DOHH2 (cell line): ENCODE measurements around the gene MBTPS1.

Source experiments
- H3F3A ChIP-seq: fragments of 200-600 bp; sonication (generic), shearing (Covaris generic); 2 replicates; pipeline ENCODE4 v1.6.0; 2016; ENCODE audit warnings: antibody characterized with exemption, mild to moderate bottlenecking; ENCODE audit not compliant: control insufficient read depth, insufficient read depth
- H3K27ac ChIP-seq: fragments of 200-600 bp; sonication (generic); 2 replicates; pipeline ENCODE4 v1.5.1; 2014; ENCODE audit warnings: low read depth, mild to moderate bottlenecking, low read length, moderate library complexity
- H3K27me3 ChIP-seq: fragments of 200-600 bp; sonication (generic); 2 replicates; pipeline ENCODE4 v1.6.1; 2014; ENCODE audit warnings: mild to moderate bottlenecking, low read length, mixed read lengths; ENCODE audit not compliant: control insufficient read depth
- H3K36me3 ChIP-seq: fragments of 200-600 bp; sonication (generic); 2 replicates; pipeline ENCODE4 v1.6.1; 2014; ENCODE audit warnings: mild to moderate bottlenecking, low read length, moderate library complexity, mixed read lengths; ENCODE audit not compliant: control insufficient read depth
- H3K4me1 ChIP-seq: fragments of 200-600 bp; sonication (generic); 2 replicates; pipeline ENCODE4 v1.6.1; 2014; ENCODE audit warnings: mild to moderate bottlenecking, low read length, mixed read lengths; ENCODE audit not compliant: control insufficient read depth
- H3K4me2 ChIP-seq: fragments of 200-600 bp; sonication (generic); 2 replicates; pipeline ENCODE4 v1.6.0; 2014; ENCODE audit warnings: mild to moderate bottlenecking, low read length, moderate library complexity
- H3K4me3 ChIP-seq: fragments of 200-600 bp; sonication (generic); 2 replicates; pipeline ENCODE4 v1.5.1; 2014; ENCODE audit warnings: mild to moderate bottlenecking, low read length, mixed read lengths
- H3K79me2 ChIP-seq: fragments of 200-600 bp; sonication (generic); 2 replicates; pipeline ENCODE4 v1.6.1; 2014; ENCODE audit warnings: mild to moderate bottlenecking, low read length, mixed read lengths; ENCODE audit not compliant: control insufficient read depth
- H3K9me2 ChIP-seq: fragments of 200-600 bp; sonication (generic); replicated peaks from 2 replicates; pipeline ENCODE4 v1.6.1; 2014; ENCODE audit warnings: mild to moderate bottlenecking, low read length, mixed read lengths; ENCODE audit not compliant: control insufficient read depth
- H3K9me3 ChIP-seq: fragments of 200-600 bp; sonication (generic); 2 replicates; pipeline ENCODE4 v1.6.1; 2014; ENCODE audit warnings: antibody characterized with exemption, low read length, mixed read lengths; ENCODE audit not compliant: control insufficient read depth, insufficient read depth
- H4K20me1 ChIP-seq: fragments of 200-600 bp; sonication (generic); 2 replicates; pipeline ENCODE4 v1.6.0; 2014; ENCODE audit warnings: low read depth, mild to moderate bottlenecking, antibody characterized with exemption, low read length, moderate library complexity; ENCODE audit not compliant: control insufficient read depth, insufficient read depth
- EZH2phosphoT487 ChIP-seq: fragments of 200-600 bp; sonication (generic); IDR thresholded peaks from 2 replicates; pipeline ENCODE4 v1.6.1; 2017; ENCODE audit warnings: borderline replicate concordance, mild to moderate bottlenecking, antibody characterized with exemption, low read length, moderate library complexity, mixed read lengths
- TF ChIP-seq, protein P1 (sequence below): fragments of 200-600 bp; sonication (generic); IDR thresholded peaks from one replicate; pipeline ENCODE4 v1.5.1; 2014; ENCODE audit warnings: antibody characterized with exemption, mild to moderate bottlenecking, low read depth, low read length; ENCODE audit not compliant: poor library complexity, severe bottlenecking

Gene MBTPS1

DNA sequence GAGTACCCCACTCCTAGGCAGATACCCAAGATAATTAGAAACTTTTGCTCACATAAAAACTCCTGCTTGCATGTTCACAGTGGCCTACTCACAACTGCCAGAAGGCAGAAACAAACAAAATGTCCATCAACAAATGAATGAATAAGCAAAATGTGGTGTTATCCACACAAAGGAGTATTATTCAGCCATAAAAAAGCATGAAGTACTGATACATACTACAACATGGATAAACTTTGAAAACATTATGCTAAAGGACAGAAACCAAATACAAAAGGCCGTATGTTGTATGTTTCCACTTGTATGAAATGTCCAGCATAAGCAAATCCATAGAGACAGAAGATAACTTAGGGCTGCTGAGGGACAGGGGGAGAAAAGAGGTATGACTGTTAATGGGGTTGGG is 26.3 kb upstream of the MBTPS1 start:
- Histone ChIP-seq H3K36me3 (no peaks in the 10 kb centered on the region), H3F3A (no peaks in the 10 kb centered on the region), H3K27me3 (peaks cover 4% of the 10 kb centered on the region; the same call in 1 of the 2 replicates), H4K20me1 (peaks cover 5% of the 10 kb centered on the region; the same call in 1 of the 2 replicates), H3K4me2 (no peak overlapping the region), H3K27ac (no peak overlapping the region), H3K4me1 (peaks cover 18% of the 10 kb centered on the region), H3K4me3 (no peak overlapping the region), H3K9me2 (no peaks in the 10 kb centered on the region), H3K79me2 (peaks cover 41% of the 10 kb centered on the region), H3K9me3 (no peaks in the 10 kb centered on the region)
- no peak for TF ChIP-seq EZH2phosphoT487
- TF ChIP-seq, protein P1, sequence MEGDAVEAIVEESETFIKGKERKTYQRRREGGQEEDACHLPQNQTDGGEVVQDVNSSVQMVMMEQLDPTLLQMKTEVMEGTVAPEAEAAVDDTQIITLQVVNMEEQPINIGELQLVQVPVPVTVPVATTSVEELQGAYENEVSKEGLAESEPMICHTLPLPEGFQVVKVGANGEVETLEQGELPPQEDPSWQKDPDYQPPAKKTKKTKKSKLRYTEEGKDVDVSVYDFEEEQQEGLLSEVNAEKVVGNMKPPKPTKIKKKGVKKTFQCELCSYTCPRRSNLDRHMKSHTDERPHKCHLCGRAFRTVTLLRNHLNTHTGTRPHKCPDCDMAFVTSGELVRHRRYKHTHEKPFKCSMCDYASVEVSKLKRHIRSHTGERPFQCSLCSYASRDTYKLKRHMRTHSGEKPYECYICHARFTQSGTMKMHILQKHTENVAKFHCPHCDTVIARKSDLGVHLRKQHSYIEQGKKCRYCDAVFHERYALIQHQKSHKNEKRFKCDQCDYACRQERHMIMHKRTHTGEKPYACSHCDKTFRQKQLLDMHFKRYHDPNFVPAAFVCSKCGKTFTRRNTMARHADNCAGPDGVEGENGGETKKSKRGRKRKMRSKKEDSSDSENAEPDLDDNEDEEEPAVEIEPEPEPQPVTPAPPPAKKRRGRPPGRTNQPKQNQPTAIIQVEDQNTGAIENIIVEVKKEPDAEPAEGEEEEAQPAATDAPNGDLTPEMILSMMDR, result no peak

DNA sequence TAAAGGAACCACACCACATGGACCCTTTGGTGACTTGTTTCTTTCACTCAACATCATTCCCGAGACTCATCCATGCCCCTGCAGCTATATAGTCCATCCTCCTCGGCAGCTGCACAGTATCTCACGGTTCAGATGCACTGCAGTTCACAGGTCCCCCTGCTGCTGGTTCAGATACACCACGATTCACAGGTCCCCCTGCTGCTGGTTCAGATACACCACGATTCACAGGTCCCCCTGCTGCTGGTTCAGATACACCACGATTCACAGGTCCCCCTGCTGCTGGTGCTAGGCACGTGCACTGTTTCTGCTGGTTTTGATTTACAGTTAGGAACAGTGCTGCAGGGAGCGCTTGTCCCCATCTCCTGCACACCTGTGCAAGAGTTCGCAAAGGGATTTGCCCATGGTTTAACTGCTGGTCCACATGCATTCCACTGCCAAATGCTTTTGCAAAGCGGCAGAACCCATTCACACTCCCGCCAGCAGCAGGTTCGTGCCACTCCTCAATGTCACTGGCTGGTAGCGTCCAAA is 24.5 kb upstream of the MBTPS1 start:
- Histone ChIP-seq H3K9me2 (no peaks in the 10 kb centered on the region), H3K9me3 (no peaks in the 10 kb centered on the region), H4K20me1 (peaks cover 5% of the 10 kb centered on the region; the same call in 1 of the 2 replicates), H3K4me1 (peaks cover 18% of the 10 kb centered on the region), H3K79me2 (peaks cover 57% of the 10 kb centered on the region), H3K27ac (no peak overlapping the region), H3K4me3 (no peak overlapping the region), H3F3A (no peaks in the 10 kb centered on the region), H3K4me2 (no peak overlapping the region), H3K36me3 (no peaks in the 10 kb centered on the region), H3K27me3 (peaks cover 3% of the 10 kb centered on the region; the same call in 1 of the 2 replicates)
- TF ChIP-seq, protein P1, result peak; percentile 63
- TF ChIP-seq EZH2phosphoT487, result no peak

DNA sequence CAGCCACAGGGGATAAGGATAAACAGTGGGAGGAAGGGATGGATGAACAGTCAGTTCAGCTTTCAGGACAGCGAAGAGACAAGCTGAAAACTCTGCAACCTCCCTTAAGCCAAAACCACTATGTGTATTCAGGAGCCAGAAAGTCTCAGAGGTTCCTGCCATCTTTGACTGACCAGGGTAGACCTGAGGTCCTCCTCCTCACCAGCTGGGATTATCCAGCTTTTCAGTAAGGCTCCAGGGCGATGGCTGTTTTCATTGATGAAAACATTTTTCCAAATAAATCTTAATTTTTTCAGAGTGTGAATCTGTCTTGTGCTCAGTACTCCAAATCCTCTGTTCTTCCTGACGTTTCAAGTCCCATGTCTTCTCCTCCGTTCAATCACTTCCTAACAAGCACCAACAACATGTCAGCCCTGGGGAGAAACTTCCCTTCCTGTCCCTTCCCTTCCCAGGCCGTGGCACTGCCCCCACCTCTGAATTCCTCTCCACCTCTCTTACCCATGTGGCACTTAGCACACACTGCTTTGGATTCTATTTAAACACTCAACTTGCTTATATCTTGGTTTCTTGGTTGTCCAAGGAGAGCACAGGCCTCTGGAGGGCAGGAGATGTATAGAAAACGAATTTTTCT is 23.0 kb upstream of the MBTPS1 start:
- H3K9me3 ChIP-seq, result no peaks in the 10 kb centered on the region
- H3K36me3 ChIP-seq, result no peaks in the 10 kb centered on the region
- no peak overlapping the region for H3K4me2 ChIP-seq
- peaks cover 5% of the 10 kb centered on the region; the same call in 1 of the 2 replicates for H4K20me1 ChIP-seq
- peaks cover 15% of the 10 kb centered on the region for H3K4me1 ChIP-seq
- no peak overlapping the region for H3K4me3 ChIP-seq
- peaks cover 61% of the 10 kb centered on the region for H3K79me2 ChIP-seq
- no peaks in the 10 kb centered on the region for H3K9me2 ChIP-seq
- H3K27me3 ChIP-seq, result no peaks in the 10 kb centered on the region
- H3K27ac ChIP-seq, result no peak overlapping the region
- TF ChIP-seq, protein P1, result no peak
- no peak for TF ChIP-seq EZH2phosphoT487
- no peaks in the 10 kb centered on the region for H3F3A ChIP-seq
